A172 (cell line): ENCODE measurements around the gene BIN2. TPM values are rescaled to one million over a fixed set of nuclear protein-coding genes. Genes with fewer than 3 reads are reported as not detected.
"Not testable (repeated sequence)": the region's sequence is repeated elsewhere in the genome, so short reads cannot be mapped to it uniquely, and the experiment has no call there.

ENCODE experiments used
- DNase-seq: peaks from one replicate; pipeline ENCODE4 v3.0.0-alpha.2; 2015; ENCODE audit warnings: low spot score
- total RNA-seq: library from RNA; depleted of rRNA; stranded (reverse); fragments of >200 nt; shearing (Covaris generic); gene quantifications from 2 replicates; pipeline ENCODE4 v1.2.3, GENCODE V29; 2014

The BIN2 gene
- total RNA-seq, 1 experiment from 2014 or later = not detected

- DNase-seq = peak; percentile 30
These were observed 21.7 kb upstream of the BIN2 start for GRCh38 chr12:51345681-51346080.

- no peak for DNase-seq
These were observed 19.2 kb upstream of the BIN2 start for GRCh38 chr12:51343201-51343600.

GRCh38 chr12:51342416-51342815 lies 18.4 kb upstream of the BIN2 start:
- no peak for DNase-seq

DNA sequence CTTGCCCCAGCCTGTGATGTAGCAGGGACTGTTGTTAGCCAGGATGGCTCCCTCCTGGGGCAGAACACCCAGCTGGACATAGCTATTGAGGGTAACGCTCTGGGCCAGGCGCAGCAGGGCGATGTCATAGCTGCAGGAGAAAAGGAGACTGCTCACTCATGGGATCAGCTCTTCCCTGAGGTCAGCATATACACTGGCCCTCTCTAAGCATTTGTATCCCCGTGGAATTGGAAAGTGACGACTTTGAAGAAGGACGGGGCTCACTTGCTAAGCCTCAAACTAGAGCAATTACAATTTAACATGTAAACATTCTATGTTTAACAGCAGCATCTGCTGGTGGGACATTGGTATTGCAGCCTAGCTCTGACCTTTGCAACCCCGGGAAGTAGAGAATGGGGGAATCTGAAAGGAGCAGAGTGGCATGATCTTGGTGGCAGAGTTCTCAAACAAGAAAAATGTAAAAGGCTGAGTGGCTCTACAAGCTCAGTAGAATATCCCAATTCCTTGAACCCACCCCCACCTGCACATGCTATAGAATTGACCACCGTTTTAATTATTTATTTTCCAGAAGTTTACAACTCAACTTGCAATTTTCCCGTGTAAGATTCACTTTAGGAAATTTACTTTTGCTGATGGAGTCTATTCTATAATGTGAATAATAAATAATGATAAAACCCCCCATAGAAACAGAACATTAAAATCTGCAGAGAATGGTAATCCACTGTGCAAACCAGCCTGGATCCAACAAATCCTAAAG lies 17.5 kb upstream of the BIN2 start:
- DNase-seq = peak; percentile 62

DNA sequence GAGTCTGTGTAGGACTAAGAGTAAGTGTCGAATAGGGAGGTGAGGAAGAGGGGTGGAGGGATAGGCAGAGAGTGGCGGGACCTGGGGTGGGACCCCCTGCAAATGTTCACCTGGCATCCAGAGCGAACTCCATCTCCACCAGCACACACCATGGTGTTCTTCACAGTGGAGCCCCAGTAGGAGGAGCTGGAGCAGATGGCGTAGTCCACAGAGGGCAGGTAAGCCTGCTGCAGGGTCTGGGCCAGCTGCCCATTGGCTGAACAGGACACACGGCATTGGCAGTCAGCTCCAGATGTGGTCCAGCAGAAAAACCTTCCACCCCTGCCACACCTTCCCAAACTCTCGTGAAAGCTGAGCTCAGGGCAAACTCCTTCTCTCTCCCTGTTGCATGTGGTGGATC lies 15.8 kb upstream of the BIN2 start:
- DNase-seq = no peak

DNA sequence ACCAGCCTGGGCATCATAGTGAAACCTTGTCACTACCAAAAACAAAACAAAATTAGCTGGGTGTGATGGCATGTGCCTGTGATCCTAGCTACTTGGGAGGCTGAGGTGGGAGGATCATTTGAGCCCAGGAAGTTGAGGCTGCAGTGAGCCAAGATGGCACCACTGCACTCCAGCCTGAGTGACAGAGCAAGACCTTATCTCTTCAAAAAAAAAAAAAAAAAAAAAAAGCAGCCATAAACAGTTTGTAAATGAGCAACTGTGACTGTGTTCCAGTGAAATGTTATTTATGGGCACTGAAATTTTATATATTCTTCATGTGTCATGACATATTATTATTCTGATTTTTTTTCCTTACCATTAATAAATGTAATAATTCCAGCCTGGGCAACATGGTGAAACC lies 13.4 kb upstream of the BIN2 start:
- not testable (repeated sequence) for DNase-seq

GRCh38 chr12:51335931-51336330 lies 12.0 kb upstream of the BIN2 start:
- no peak for DNase-seq

DNA sequence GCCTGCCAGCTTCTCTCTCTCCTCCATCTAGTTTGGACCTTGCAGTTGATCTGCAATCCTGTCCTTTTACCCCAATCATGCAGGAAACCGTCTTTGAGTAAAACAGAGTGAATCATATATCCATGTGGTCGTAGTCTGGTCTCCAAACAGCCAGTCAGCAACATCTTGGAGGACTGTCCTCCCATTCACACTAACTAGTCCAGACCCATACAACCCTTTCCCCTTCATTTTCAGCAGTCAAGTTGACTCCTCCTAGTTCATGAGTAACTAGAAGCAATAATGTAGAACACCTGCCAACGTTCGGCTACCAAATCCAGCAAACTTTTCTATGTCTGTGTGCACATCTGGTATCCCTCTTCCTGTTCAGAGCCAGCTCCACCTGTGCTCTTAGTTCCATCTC lies 10.8 kb upstream of the BIN2 start:
- DNase-seq = no peak

DNA sequence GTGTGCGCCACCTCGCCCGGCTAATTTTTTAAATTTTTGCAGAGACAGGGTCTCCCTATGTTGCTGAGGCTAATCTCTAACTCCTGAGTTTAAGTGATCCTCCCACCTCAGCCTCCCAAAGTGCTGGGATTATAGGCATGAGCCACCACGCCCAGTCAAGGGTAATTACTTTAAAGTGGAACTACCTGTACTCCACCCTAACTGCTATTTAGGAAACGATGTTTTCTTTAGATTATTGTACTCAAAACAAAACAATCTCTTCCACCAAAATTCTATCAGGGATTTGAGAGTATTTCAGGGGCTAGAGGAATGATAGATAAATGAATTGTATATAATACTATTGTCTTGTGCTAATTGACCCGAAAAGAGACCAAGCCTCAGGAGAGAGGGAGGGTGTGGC lies 9.6 kb upstream of the BIN2 start:
- no peak for DNase-seq

DNA sequence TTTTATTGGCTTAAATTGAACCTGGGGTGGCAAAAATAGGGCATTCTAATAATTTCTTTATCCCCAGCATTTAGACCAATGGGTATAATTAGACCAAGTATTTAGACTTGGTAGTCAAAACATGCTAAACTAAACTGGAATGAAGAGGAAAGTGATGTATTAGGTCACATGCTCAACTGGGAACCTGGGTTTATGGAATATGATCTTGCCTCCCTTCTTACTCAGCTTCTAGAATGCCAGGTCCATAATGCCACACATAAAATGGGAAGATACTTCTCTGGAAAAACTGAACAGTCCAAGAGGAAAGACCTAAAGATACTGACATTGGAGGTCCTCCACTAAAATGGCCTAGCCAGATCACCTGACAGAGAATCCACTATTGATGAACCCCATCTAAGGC lies 6.2 kb upstream of the BIN2 start:
- DNase-seq = no peak

DNA sequence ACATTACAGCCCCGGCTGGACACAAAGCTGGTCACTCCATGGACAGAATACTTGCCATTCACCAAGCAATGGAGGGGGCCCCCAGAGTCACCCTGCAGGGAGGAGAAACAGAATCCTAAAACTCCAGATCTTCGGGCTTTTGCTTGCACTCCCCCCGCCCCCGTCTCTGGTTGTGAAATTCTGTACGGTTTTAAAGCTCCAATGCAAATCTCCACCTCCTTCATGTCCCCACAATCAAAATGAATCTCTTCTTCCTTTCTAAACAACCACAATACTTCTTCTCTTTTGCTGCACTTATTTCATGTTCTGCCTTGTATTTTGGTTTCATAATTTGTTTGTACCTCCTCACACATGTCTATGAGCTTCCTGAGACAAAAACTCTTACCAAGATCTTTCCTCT lies 5.8 kb upstream of the BIN2 start:
- DNase-seq = no peak

GRCh38 chr12:51328587-51328986 lies 4.6 kb upstream of the BIN2 start:
- no peak for DNase-seq

- DNase-seq = peak; percentile 21
These were observed 2.9 kb upstream of the BIN2 start for GRCh38 chr12:51326698-51327439.

GRCh38 chr12:51324953-51325352 lies 979 bp upstream of the BIN2 start:
- DNase-seq = no peak

DNA sequence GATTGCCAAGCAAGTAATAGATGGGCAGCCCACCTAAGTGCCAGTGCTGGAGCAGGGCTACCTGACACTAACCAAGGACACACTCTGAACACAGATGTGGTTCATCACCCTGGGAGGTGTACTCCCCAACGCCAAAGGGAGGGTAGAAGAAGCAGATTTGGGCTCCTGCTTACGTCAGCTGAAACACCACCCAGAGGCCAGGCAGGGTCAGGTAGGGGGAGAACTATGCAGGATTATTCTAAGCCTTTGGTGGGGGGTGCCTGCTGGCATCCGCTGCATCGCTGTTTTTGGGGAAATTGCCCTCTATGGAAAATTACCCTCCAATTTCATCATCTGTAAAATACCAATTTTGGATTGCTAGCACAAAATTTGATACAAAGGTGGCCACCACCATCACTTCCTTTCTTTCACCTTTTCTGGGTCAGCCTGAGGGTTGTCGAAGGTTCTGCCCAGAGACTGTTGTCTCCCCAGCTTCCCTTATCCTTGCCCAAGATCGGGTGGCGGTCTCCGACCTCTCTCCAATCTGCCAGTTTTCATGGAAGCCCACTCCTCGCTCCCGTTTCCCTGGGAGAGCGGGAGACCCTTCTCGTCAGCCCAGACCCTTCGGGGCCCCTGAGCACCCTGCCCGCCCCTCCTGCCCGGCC lies 535 bp downstream of the BIN2 start:
- DNase-seq = no peak

GRCh38 chr12:51322452-51322851 lies 1.5 kb downstream of the BIN2 start:
- DNase-seq = no peak

DNA sequence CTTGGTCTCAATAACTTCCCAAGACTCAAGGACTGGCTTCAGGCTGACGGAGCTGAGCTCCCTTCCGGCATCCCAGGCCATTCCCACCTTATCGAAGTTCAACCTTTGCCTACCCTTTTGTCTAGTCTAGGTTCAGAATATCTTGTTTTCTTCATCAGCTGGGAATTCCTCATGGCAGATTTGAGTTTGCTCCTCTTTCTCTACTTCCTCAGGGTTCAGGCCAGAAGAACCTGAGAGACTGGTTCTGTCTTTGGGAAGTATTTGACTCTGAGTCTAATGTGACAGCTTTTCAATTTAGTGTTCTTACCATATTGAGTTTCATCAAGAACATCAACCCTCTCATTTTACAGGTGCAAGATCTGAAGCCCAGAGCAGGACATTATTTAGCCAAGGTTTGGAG lies 2.1 kb downstream of the BIN2 start:
- DNase-seq = no peak

- peak; percentile 27 for DNase-seq
These were observed 3.2 kb downstream of the BIN2 start for GRCh38 chr12:51320695-51321320.

GRCh38 chr12:51320311-51320694 lies 3.7 kb downstream of the BIN2 start:
- no peak for DNase-seq

GRCh38 chr12:51318846-51319599 lies 5.0 kb downstream of the BIN2 start:
- no peak for DNase-seq

DNA sequence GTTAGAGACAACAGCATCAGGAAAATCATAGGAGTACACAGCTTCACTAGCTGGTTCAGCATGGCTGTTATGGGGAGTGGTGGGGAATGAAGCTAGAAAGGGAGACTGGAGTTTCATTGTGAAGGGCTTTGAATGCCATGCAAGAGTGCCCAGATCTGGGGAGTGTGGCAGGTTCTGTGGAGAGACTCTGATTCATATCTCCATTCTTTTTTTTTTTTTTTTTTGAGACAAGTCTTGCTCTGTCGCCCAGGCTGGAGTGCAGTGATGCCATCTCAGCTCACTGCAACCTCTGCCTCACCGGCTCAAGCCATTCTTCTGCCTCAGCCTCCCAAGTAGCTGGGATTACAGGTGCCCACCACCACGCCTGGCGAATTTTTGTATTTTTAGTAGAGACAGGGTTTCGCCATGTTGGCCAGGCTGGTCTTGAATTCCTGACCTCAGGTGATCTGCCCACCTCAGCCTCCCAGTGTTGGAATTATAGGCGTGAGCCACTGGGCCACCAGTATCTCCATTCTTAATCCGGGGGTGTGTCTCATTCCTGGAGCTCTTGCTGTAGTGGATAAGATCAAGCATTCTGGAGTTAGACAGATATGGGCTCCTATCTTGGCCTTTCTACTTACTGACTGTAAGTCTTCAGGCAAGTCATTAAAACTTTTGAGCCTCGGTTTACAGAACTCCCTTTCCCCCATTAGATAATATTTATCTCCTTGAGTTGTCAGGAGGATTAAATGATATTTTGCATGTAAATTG lies 5.7 kb downstream of the BIN2 start:
- DNase-seq = not testable (repeated sequence)
